ENCODE data around the gene CFB.
A peak's percentile ranks its signal among the peaks of the same experiment; 100 is the strongest.
"Not testable (repeated sequence)": the region's sequence is repeated elsewhere in the genome, so short reads cannot be mapped to it uniquely, and the experiment has no call there.

Gene CFB

DNA sequence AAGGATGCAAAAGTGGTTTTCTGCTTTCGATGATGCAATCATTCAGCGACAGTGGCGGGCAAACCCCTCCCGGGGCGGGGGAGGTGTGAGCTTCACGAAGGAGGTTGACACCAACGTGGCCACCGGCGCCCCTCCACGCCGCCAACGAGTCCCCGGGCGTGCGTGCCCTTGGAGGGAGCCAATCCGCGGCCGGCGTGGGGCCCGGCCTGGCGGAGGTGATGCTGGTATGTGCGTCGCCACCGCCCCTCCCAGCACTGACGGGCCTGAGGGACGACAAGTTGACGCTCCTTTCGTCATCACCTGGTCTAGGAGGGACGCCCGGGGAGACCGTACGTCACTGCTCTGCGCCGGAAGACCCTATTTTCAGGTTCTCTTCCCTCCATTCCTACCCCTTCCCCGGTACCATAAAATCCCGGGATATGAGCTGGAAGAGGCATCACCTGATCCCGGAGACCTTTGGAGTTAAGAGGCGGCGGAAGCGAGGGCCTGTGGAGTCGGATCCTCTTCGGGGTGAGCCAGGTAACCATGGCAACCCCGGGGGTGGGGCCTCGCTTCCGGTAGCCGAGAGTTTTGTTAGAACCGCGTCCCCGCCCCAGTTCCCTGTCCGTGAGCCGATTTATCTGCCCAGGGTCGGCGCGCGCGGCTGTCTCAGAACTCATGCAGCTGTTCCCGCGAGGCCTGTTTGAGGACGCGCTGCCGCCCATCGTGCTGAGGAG is 26.3 kb downstream of the CFB start, which contains the start of gene DXO:
DXO (minus strand) TSS at position 146 of the 716 bp plus-strand sequence. CDS start 463 bp downstream, outside the sequence.
- DNase-seq = peak; percentile 95 to 100 (median 97)

- DNase-seq = no peak
Measured at GRCh38 chr6:31972709-31973350, 26.9 kb downstream of the CFB start.

DNA sequence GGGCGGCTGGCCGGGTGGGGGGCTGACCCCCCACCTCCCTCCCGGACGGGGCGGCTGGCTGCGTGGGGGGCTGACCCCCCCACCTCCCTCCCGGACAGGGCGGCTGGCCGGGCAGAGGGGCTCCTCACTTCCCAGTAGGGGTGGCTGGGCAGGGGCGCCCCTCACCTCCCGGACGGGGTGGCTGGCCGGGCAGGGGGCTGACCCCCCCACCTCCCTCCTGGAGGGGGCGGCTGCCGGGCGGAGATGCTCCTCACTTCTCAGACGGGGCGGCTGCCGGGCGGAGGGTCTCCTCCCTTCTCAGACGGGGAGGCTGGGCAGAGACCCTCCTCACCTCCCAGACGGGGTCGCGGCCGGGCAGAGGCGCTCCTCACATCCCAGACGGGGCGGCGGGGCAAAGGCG is 30.2 kb downstream of the CFB start:
- DNase-seq = not testable (repeated sequence)

DNA sequence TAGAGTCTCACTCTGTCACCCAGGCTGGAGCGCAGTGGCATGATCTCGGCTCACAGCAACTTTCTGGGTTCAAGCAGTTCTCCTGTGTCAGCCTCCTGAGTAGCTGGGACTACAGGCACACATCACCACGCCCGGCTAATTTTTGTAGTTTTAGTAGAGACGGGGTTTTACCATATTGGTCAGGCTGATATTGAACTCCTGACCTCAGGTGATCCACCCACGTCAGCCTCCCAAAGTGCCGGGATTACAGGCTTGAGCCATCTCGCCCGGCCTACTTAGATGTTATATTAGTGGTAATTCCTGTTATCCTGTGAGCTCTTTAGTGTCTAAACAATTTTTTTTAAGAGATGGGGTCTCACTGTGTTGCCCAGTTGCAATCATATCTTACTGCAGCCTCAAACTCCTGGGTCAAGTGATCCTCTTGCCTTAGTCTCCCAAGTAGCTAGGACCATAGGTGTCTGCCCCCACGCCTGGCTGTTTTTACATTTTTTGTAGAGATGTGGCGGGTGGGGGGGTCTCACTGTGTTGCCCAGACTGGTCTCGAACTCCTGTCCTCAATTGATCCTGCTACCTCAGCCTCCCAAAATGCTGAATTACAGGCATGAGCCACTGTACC is 32.0 kb downstream of the CFB start:
- no peak for DNase-seq

GRCh38 chr6:31978831-31979230 is 32.9 kb downstream of the CFB start:
- DNase-seq = no peak

DNA sequence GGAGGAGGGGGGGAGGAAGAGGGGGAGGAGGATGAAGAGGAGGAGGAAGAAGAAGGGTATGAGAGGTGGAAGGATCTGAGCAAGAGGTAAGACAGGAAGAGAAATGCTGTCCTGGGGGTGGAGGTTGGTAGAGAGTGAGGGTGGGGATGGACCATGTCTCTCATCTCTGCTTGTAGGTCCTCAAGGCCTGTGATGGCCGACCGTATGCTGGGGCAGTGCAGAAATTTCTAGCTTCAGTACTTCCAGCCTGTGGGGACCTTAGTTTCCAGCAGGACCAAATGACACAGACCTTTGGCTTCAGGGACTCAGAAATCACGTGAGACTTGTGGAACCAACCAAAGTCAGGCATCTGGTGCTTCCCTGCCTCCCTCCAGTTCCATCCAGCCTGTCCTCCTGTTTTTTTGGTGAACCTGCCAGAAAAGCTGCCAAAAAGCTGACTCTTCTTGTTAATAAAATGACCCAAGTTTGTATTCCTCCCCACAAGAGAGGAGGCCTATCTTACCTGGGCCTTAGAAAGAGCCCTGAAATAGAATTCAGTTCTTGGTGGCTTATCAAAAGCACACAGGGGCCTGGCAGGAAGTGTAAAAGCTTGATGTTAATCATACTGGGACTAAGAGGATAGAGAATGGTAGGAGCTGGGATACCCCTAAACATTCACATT is 33.5 kb downstream of the CFB start:
- DNase-seq = no peak

- DNase-seq = not testable (repeated sequence)
Measured at GRCh38 chr6:31980195-31980876, 34.4 kb downstream of the CFB start.

GRCh38 chr6:31980998-31981397 is 35.1 kb downstream of the CFB start:
- DNase-seq = not testable (repeated sequence)

- DNase-seq = not testable (repeated sequence)
Measured at GRCh38 chr6:31981744-31982143, 35.8 kb downstream of the CFB start, which contains the start of gene C4A. TSS of gene C4A (plus strand) at chr6:31982057. CDS start at chr6:31982108, 51 bp downstream.

DNA sequence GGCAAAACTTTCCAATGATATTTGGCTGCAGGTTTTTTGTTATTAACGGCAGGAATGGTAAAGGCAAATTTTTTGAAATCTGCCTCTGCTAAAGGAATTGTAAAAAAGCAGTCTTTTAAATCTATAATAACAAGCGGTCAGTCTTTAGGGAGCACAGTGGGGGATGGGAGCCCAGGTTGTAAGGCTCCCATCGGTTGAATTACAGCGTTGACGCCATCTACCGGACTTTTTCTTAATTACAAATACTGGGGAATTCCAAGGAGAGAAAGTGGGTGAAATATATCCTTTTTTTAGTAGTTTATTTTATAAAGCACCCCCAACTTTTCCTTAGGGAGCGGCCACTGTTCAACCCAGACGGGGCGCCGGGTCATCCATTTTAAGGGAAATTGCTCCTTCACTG is 43.5 kb downstream of the CFB start:
- DNase-seq = not testable (repeated sequence)

DNA sequence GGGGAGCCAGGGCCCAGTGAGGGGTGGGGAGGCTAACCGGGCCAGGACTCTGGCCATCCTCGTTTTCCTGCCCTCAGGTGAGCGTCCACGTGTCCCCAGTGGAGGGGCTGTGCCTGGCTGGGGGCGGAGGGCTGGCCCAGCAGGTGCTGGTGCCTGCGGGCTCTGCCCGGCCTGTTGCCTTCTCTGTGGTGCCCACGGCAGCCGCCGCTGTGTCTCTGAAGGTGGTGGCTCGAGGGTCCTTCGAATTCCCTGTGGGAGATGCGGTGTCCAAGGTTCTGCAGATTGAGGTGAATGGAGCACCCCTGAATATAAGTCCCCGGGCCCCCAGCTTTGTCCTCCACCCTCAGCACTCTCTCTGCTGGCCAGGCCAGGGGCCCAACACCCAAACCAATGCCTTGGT is 48.5 kb downstream of the CFB start:
- not testable (repeated sequence) for DNase-seq

DNA sequence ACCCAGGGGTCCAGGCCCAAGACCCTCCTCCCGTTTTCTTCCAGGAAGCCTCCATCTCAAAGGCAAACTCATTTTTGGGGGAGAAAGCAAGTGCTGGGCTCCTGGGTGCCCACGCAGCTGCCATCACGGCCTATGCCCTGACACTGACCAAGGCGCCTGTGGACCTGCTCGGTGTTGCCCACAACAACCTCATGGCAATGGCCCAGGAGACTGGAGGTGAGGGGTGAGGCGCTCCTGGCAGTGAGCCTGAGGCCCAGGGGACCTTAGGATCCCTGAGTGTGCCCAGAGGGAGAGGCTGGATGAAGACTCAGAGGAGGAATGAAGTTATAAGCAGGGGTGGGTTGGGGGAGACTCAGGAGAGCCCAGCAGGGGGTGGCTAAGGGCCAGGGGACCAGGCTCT is 50.5 kb downstream of the CFB start:
- not testable (repeated sequence) for DNase-seq
